Prostate gland (tissue), 2 donors: ENCODE data around the gene ACOT11. TPM values are rescaled to one million over a fixed set of nuclear protein-coding genes. Genes with fewer than 3 reads are reported as not detected.

ENCODE experiments used
- DNase-seq: peaks from one replicate; pipeline ENCODE4 v3.0.0-alpha.2; 2019; ENCODE audit warnings: low spot score
- H3K27ac ChIP-seq, 2 donors: fragments of 200-600 bp; sonication (generic); 2 replicates each; pipeline ENCODE4 v1.5.1; 2017 to 2019
- H3K27me3 ChIP-seq: fragments of 200-600 bp; sonication (generic); replicated peaks from 2 replicates; pipeline ENCODE4 v1.5.1; 2019; ENCODE audit not compliant: insufficient read depth
- H3K36me3 ChIP-seq, 2 donors: fragments of 200-600 bp; sonication (generic); 1 replicate in 1 of 2; 2 replicates in 1 of 2; pipeline versions ENCODE4 v1.5.1 to v1.8.1; 2017 to 2019
- H3K4me1 ChIP-seq: fragments of 200-600 bp; sonication (generic); replicated peaks from 2 replicates; pipeline ENCODE4 v1.5.1; 2019
- H3K4me3 ChIP-seq, 2 donors: fragments of 200-600 bp; sonication (generic); 2 replicates each; pipeline ENCODE4 v1.5.1; 2017 to 2019
- H3K9me3 ChIP-seq: fragments of 200-600 bp; sonication (generic); 2 replicates; pipeline ENCODE4 v1.5.1; 2017
- POLR2A ChIP-seq: fragments of 450-650 bp; IDR thresholded peaks from one replicate; pipeline ENCODE4 v1.6.1; 2016; ENCODE audit warnings: antibody characterized with exemption, mild to moderate bottlenecking
- POLR2AphosphoS5 ChIP-seq: sonication (generic); formaldehyde crosslinking; IDR thresholded peaks from one replicate; pipeline ENCODE4 v1.6.1; 2017; ENCODE audit warnings: antibody characterized with exemption
- WGBS: methylation state at CpG from one replicate; pipeline ENCODE4 v1.1.5; 2018; 5-methylcytosine and 5-hydroxymethylcytosine counted together
- intact Hi-C: fragments of 100-400 bp; cut with DNase I; formaldehyde crosslinking; loops from one replicate; pipeline ENCODE4 v1.14.2; 2022
- total RNA-seq, 2 donors: library from RNA; depleted of rRNA; stranded (reverse); fragments of >200 nt; gene quantifications; one replicate each; pipeline ENCODE4 v1.1.0, GENCODE V29; 2016
- TF ChIP-seq, protein P1 (sequence below), 4 experiments: fragments of 200-600 bp in 2 of 4; fragments of 450-650 bp in 2 of 4; sonication (generic) in 2 of 4; IDR thresholded peaks; 1 replicate in 3 of 4; 2 replicates in 1 of 4; pipeline ENCODE4 v1.5.1; 2016 to 2019; ENCODE audit warnings: antibody characterized with exemption in 4 of 4, mild to moderate bottlenecking in 2 of 4, moderate library complexity in 2 of 4

ACOT11 gene
- total RNA-seq, 2 donors from 2014 or later, result 6.7 to 18.6 TPM

DNA sequence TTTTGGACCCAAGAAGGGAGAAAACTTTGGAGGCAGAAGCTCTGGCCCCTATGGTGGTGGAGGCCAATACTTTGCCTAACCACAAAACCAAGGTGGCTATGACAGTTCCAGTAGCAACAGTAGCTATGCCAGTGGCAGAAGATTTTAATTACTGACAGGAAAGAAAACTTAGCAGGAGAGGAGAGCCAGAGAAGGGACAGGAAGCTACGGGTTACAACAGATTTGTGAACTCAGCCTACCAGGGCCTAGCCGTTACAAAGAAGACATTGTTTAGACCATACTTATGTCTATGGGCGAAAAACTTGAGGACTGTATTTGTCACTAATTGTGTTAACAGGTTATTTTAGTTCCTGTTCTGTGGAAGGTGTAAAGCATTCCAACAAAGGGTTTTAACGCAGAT, 10.4 kb upstream of the ACOT11 start:
- intact Hi-C loops, result no loop called here
- Histone ChIP-seq H3K4me3 (no peak overlapping the region), H3K9me3 (no peaks in the 10 kb centered on the region), H3K27me3 (no peaks in the 10 kb centered on the region), H3K4me1 (no peaks in the 10 kb centered on the region), H3K27ac (no peak overlapping the region), H3K36me3 (no peaks in the 10 kb centered on the region)
- TF ChIP-seq POLR2A (no peak), POLR2AphosphoS5 (no peak)
- TF ChIP-seq, protein P1, sequence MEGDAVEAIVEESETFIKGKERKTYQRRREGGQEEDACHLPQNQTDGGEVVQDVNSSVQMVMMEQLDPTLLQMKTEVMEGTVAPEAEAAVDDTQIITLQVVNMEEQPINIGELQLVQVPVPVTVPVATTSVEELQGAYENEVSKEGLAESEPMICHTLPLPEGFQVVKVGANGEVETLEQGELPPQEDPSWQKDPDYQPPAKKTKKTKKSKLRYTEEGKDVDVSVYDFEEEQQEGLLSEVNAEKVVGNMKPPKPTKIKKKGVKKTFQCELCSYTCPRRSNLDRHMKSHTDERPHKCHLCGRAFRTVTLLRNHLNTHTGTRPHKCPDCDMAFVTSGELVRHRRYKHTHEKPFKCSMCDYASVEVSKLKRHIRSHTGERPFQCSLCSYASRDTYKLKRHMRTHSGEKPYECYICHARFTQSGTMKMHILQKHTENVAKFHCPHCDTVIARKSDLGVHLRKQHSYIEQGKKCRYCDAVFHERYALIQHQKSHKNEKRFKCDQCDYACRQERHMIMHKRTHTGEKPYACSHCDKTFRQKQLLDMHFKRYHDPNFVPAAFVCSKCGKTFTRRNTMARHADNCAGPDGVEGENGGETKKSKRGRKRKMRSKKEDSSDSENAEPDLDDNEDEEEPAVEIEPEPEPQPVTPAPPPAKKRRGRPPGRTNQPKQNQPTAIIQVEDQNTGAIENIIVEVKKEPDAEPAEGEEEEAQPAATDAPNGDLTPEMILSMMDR (IDR thresholded peaks at IDR 0.05), result no peak
- 67% methylated on average over 4 of the region's 4 CpGs for WGBS
- no peak for DNase-seq

DNA sequence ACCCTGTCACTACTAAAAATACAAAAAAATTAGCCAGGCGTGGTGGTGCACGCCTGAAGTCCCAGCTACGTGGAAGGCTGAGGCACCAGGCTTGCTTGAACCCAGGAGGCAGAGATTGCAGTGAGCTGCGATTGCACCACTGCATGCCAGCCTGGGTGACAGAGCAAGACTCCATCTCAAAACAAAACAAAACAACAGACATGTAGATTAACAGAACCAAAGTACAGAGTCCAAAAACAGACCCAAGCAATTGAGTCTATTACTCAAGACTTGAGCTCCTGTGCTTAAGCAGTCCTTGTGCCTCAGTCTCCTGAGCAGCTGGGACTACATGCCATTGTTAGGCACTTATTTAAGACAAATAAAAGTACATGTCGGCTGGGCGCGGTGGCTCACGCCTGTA, 9.5 kb upstream of the ACOT11 start:
- 95% methylated on average over 8 of the region's 8 CpGs for WGBS
- intact Hi-C loops, result no loop called here
- DNase-seq, result no peak
- Histone ChIP-seq H3K27me3 (no peaks in the 10 kb centered on the region), H3K4me1 (no peaks in the 10 kb centered on the region), H3K27ac (no peak overlapping the region), H3K4me3 (no peak overlapping the region), H3K36me3 (no peaks in the 10 kb centered on the region), H3K9me3 (no peaks in the 10 kb centered on the region)
- no peak for TF ChIP-seq POLR2AphosphoS5
- no peak for TF ChIP-seq POLR2A
- TF ChIP-seq, protein P1 (IDR thresholded peaks at IDR 0.05), result no peak

DNA sequence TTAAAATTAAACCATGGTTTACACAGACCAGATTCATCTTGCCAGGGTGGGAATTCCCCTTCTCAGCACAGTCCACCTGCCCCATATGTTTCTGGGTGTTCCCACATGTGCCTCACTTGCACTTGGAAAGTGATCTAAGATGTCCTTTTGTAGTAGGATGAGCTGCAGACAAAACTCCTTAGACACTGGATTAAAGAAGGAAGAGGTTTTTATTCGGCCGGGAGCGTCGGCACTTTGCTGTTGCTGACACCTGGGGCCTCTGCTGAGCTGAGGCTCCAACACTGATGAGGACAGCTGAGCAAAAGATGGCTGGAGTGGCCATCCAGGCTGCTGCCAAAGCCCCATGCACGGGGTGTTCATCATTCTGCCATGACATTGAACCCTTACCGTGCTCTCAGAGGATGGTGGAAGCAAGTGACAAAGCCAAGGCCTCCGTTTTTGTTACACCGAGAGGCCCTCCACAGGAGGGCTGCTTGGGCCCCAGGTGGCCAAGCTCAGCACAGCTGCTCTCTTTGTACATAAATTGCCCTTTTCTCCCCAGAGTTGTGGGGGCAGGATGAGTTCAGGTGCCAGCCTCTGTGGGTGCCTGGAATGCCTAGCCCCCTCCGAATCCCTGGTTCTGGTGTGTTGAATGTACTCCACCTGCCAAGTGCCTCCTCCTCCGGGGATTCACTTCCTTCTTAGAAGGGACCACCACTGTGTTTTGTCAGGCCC, 7.3 kb upstream of the ACOT11 start:
- H3K4me1 ChIP-seq, result no peaks in the 10 kb centered on the region
- intact Hi-C loops, result loop anchor here (5.0 to 10.0 kb wide), 3 partner anchors 38 to 174 kb away; partner anchors contain the start of genes MROH7 and TTC4
- no peaks in the 10 kb centered on the region for H3K27me3 ChIP-seq
- H3K9me3 ChIP-seq, result no peaks in the 10 kb centered on the region
- no peaks in the 10 kb centered on the region for H3K36me3 ChIP-seq
- no peak overlapping the region for H3K4me3 ChIP-seq
- TF ChIP-seq POLR2A (no peak), POLR2AphosphoS5 (no peak)
- TF ChIP-seq, protein P1 (IDR thresholded peaks at IDR 0.05), result no peak
- no peak overlapping the region for H3K27ac ChIP-seq
- WGBS, result 92% methylated on average over 10 of the region's 10 CpGs
- DNase-seq, result no peak

DNA sequence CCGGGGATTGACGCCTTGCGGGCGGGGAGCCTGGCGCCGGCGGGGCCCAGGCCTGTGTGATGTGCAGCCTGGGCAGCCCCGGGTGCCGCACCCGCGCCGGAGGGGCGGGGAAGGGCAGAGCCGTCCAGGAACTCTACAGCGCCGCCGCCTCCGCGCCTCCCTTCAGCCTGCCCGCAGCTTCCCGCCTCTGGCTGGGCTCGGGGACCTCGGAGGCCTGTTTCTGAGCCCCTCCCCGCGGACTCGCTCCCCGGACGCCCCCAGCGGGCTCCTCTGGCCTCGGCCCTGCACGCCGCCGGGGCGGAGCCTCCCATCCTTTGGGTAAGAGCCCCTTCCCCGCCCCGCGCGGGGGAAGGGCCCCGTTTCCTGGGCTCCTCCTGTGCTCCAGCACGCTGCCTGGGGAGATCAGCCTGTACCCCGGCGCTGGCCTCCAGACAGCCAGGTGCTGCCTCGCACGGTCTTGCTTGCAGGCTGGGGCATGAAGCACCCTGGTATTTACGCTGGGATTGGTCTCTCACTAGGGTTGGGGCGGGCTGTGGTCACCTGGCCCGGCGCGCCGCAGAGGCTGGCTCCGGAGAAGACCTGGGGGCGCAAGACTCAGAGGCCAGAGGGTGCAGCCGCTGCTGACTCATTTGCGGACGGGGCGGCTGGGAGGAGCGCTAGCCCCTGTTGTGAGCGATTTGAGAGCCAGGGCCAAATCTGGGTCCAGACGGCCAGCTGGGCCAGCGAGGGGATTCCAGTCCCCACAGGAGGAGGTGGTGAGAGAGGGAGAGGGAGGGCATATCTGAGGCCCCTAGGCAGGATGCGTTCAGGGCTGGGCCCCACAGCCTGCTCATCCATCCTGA, 5.7 kb upstream of the ACOT11 start:
- TF ChIP-seq POLR2AphosphoS5 (peak; percentile 75), POLR2A (peak; percentile 61)
- TF ChIP-seq, protein P1 (IDR thresholded peaks at IDR 0.05), result peak in 1 of 4 experiments; percentile 46
- Histone ChIP-seq H3K36me3 (no peaks in the 10 kb centered on the region), H3K27me3 (no peaks in the 10 kb centered on the region), H3K4me3 (peak overlapping the region; percentile 37 to 47), H3K9me3 (no peaks in the 10 kb centered on the region), H3K4me1 (no peaks in the 10 kb centered on the region), H3K27ac (peak overlapping the region; percentile 72 to 74)
- DNase-seq, result peak; percentile 83
- under 1% methylated on average over 45 of the region's 61 CpGs for WGBS
- intact Hi-C loops, result loop anchor here (5.0 to 10.0 kb wide), 3 partner anchors 40 to 172 kb away; partner anchors contain the start of genes MROH7 and TTC4
